NB4 (cell line): ENCODE results near the gene ASCC3.
A peak's percentile ranks its signal among the peaks of the same experiment; 100 is the strongest.

Source experiments
- CTCF ChIP-seq: IDR thresholded peaks from one replicate; pipeline ENCODE4 v1.5.1; 2012; ENCODE audit warnings: low read depth, low read length
- MAX ChIP-seq: IDR thresholded peaks from 2 replicates; pipeline ENCODE4 v1.6.1; 2011; ENCODE audit warnings: low read depth, low read length
- POLR2A ChIP-seq: IDR thresholded peaks from 2 replicates; pipeline ENCODE4 v1.6.1; 2011; ENCODE audit warnings: mild to moderate bottlenecking; ENCODE audit not compliant: insufficient read length; ENCODE audit errors: extremely low read depth

- TF ChIP-seq CTCF (peak; percentile 27), POLR2A (no peak), MAX (no peak)
Observed at GRCh38 chr6:100573166-100573565, 308.0 kb downstream of the ASCC3 start.
